HG02678 (cell line): ENCODE measurements around the gene MTG2.

ENCODE experiments used
- ATAC-seq: cut with Tn5 transposase; IDR thresholded peaks from one replicate; pipeline ENCODE4 v1.9.1; 2021; ENCODE audit warnings: mild to moderate bottlenecking, moderate library complexity; ENCODE audit not compliant: unreplicated experiment

Gene MTG2

DNA sequence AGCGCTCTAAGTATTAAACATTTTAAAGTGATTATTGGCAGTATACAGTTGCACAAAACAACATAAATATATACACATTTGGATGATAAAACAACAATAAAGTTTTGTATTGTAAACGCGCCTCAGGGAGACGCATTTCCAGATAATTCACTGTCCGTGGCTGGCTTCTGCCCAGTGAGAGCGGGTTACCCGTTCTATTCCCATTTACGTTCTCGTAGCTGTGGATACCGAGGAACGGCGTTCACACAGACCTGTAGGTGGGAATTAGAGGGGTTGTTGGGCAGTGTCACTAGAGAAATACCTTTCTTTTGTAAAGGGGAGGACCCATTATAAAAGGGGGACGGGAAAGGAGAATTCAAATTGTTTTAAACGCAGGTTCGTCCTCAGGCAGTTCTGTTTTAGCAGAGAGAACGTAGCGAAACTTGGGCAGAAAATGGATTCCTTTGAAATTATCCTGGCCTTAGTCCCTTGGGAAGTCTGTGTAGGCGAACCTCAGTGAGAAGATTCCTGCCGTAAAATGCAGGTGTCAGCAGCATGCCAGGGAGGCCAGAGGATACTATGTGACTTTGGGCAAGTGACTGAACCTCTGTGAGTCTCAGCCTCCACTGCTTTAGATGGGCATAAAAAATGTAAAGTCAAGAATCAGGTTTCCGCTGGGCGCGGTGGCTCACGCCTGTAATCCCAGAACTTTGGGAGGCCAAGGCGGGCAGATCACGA, 756 bp downstream of the MTG2 start:
- ATAC-seq: no peak

DNA sequence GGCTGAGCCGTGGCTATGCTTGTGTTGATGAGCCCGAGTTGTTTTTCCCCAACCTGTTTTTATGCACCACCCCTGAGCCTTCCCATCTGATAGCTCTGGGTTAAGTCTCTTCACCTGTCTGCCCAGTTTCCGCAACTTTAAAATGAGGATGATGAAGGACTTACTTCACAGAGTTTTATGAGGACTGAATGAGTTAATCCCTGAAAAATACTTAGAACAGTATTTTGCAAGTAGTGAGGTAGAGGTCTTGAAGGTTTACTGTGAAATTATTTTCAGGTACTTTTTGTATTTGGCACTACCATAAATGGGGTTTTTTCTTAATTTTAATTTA, 3.2 kb downstream of the MTG2 start:
- no peak for ATAC-seq

DNA sequence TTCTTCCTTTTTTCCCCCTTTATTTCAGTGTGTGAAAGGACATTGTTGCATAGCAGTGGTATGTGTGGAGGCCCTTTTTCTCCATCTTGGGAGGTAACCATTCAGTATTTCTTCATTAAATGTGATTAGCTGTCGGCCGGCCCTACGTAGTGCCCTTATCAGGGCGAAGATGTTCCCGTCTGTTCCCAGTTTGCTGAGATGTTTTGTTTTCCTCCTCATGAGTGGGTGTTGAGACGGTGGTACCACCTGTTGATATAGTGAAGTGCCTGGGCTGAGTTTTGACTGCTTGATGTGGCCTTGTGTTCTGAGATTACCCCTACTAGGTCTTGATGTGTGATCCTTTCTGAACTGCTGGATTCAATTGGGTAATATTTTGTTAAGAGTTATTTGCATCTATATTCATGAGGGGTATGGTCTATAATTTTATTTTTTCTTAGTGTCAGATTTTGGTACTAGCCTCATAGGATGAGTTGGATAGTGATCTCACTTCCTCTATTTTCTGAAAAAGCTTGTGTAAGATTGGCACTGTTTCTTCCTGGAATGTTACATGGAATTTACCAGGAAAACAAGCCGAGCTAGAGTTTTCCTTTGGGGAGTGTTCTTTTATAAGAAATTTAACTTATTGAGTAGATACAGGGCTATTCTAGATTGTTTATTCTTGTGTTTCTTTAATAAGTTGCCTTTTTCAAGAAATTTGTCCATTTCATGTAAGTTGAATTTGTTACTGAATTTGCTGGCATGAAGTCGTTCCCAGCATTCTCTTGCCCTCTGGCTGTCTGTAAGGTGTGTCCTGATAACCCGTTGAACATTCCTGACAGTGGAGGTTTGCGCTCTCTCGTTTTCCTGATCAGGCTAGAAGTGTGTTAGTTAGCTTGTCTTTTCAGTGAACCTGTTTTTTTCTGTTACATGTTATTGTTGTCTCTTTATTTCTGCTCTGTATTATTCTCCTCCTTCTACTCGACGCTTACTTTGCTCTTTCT, 4.3 kb downstream of the MTG2 start:
- ATAC-seq: no peak

DNA sequence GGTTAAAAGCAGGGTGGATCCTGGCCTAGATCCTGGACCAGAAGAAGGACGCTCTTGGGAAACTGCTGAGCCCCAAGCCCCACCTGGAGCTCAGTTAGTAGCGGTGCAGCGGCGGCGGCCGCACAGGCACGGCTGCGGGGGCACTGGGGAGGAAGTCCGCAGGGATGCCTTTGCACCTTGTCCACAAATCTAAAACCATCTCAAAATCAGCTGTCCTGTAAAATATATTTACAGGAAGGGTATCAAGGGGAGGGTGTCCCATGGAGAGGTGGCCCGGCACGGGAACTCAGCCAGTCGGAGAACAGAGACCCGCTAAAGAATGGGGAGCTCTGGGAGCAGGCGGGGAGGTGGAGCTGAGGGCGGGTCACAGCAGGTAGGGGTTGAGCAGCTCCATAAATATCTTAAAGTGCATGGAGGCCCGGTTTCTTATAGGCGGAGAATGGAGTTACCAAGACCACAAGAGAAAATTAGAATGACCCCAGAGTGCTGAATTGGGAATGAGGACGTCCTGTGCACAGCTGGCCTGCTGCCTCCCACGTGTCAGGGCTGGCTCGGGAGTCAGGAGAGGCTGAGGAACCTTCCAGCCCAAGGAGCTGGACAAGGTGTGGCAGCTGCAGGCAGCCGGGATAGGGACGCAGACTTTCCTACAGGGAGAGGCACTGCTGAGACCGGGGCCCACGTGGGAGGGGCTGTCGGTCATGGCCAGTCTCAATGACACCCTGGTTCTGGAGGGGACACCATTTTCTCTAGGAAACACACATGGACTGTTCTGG, 8.0 kb downstream of the MTG2 start:
- no peak for ATAC-seq

DNA sequence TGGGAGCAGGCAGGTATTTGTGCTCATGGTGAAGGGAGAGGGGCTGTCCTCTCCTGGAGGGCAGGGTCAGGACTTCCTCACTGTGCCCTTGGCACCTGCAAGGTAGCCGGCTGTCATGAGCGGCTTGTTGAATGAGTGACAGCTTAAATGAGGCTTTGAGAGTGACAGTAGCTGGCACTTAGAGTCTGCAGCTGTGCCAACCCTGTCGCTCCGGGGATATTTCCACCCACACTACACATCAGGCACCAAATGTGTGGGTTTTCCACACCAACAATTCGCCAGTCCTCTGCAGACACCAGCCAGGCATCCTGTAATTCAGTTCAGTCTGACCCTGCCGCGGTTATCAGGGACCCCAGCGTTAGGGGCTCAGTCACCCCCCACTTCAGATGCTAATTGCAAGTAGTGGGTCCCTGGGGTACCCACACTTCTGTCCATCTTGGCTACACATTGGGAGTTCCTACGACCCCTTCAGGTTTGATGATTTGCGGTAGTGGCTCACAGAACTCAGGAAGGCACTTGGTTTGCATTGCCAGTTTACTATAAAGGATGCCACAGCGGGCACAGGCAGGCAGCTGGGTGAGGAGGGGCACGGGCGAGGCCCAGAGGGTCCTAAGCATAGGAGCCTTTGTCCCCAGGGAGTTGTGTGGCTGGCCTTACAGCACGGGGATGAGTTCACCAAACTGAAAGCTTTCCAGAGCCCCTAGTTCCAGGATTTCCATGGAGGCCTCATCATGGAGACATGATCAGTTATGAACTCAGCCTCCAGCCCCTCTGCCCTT, 9.1 kb downstream of the MTG2 start:
- no peak for ATAC-seq

DNA sequence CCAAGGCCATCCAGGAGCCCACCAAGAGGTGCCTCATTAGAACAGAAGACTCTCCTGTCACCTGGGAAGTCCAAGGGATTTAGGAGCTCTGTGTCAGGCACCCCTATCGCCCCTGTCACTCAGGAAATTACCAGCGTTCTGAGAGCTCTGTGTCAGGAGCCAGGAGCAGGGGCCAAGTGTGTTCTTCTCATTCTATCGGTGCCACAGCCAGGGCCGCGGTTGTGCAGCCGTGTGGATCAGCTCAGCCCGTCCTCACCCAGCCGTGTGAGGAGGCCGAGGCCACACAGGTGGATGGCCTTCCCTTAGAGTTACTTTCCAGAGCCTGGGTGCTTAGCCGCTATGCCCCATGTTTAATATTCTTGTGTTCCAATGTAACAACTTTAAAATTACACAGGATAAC, 9.8 kb downstream of the MTG2 start:
- no peak for ATAC-seq

DNA sequence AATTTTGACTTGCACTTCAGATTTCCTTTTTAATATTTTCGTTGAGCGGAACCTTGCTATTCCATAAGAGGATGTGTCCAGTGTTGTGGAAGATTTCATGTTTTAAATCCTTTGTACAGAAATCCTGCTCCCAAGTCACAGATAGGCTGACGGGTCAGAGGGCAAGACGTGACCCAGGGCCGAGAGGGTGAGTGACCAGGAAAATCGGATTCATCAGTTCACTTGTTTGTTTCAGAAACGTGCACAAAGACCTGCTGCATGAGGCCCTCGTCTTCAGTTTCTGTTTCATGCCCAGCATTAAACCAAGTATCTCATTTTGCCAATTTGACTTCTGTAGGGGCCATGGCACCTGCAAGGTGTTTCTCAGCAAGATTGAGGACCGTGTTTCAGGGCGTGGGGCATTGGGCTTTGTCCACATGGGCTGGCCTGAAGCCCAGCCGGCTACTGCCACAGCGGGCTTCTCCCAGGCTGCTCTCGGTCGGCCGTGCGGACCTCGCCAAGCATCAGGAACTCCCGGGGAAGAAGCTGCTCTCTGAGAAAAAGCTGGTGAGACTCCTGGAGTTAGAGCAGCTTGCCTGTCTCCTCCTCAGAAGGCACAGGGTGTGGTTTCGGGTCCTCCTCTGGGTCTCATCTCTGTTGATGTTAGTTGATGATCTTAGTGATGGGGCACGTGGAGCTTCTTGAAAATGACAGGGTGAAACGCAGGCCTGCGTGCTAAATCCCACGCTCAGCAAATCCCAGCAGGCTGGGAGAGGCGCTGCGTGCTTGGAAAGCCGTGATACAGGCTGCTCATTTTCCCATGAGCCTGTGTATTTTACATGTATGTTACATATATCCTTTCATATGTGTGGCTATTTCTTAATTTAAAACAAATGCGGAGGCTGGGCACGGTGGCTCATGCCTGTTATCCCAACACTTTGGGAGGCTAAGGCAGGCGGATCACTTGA, 10.5 kb downstream of the MTG2 start:
- no peak for ATAC-seq

DNA sequence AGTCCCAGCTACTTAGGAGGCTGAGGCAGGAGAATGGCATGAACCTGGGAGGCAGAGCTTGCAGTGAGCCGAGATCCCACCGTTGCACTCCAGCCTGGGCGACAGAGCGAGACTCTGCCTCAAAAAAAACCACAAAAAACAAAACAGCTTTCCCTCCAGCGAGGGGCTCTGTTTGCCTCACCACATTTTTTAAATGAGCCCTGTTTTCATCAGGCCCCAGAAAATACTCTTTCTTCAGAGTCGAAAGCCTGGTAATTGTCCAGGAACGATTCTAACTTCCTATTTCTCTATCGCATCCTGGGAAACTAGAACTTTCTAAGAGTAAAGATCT, 12.2 kb downstream of the MTG2 start:
- ATAC-seq: no peak

DNA sequence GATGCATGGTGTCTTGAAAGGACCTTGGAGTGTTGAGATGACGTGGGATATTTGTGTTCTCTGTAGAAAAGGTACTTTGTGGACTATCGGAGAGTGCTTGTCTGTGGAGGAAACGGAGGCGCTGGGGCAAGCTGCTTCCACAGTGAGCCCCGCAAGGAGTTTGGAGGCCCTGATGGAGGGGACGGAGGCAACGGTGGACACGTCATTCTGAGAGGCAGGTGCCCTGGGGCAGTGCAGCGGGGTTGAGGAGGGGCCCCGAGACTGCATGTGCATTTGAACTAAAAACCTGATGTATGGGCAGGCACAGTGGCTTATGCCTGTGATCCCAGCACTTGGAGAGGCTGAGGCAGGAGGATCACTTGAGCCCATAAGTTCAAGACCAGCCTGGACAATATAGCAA, 12.9 kb downstream of the MTG2 start:
- ATAC-seq: no peak

DNA sequence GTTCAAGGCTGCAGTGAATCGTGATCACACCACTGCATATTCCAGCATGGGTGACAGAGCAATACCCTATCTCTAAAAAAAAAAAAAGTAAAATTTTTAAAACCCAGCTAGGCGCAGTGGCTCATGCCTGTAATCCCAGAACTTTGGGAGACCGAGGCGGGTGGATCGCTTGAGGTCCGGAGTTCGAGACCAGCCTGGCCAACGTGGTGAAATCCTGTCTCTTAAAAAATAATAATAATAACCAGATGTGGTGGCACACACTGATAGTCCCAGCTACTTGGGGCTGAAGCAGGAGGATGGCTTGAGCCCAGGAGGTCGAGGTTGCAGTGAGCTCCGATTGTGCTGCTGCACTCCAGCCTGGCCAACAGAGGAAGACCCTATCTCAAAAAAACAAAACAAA, 13.5 kb downstream of the MTG2 start:
- ATAC-seq: no peak

DNA sequence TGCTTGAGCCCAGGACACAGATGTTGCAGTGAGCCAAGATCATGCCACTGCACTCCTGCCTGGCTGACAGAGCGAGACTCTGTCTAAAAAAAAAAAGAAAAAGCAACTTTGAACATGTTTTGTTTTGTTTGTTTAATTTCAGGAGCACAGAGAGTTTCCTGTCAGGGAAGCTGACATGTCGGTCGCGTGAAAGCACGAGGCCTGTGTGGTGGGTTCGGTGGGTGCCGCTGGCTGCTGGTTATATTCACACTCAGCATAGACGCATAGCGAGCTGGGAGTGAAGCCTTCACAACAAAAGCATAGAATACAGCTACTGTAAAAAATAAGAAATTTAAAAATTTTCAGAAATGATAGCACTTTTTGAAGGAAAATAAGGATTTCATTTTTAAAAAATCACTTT, 14.5 kb downstream of the MTG2 start:
- ATAC-seq: no peak

DNA sequence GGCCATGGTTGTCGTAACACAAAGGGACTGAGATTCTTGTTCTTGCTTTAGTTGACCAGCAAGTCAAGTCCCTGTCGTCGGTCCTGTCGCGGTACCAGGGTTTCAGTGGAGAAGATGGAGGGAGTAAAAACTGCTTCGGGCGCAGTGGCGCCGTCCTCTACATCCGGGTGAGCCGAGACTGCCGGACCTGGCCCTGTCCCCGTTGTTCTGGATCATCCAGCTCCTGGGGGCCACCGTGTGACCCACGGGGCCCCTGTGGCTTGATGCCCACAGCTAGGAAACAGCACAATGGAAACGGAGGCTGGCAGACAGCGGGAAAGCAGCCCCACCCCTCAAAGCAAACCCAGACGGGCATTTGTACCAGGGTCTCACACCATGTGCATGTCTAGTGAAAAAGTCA, 15.0 kb downstream of the MTG2 start:
- ATAC-seq: no peak

DNA sequence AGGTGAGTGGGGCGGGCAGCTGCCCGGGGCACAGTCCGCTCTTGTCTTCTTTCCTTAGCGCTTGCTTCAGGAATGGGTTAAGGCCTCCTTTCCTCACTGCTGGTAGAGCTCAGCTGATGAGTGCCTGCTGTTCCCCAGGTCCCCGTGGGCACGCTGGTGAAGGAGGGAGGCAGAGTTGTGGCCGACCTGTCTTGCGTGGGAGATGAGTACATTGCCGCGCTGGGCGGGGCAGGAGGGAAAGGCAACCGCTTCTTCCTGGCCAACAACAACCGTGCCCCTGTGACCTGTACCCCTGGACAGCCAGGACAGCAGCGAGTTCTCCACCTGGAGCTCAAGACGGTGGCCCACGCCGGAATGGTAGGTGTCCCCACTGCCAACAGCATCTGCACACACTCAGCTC, 15.7 kb downstream of the MTG2 start:
- no peak for ATAC-seq

DNA sequence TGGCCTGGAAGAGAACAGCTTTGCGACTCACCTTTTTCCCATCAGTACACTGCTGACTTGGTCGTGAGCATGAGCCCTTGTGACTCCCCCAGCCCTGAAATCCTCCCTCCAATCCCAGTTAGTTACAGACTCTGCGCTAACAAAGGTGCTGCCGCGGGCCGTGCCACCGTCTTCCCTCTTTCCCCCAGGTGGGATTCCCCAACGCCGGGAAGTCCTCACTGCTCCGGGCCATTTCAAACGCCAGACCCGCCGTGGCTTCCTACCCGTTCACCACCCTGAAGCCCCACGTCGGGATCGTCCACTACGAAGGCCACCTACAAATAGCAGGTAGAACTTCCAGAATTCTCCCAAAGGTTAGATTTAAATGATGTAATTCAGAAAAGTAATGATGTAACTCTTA, 16.1 kb downstream of the MTG2 start:
- no peak for ATAC-seq

DNA sequence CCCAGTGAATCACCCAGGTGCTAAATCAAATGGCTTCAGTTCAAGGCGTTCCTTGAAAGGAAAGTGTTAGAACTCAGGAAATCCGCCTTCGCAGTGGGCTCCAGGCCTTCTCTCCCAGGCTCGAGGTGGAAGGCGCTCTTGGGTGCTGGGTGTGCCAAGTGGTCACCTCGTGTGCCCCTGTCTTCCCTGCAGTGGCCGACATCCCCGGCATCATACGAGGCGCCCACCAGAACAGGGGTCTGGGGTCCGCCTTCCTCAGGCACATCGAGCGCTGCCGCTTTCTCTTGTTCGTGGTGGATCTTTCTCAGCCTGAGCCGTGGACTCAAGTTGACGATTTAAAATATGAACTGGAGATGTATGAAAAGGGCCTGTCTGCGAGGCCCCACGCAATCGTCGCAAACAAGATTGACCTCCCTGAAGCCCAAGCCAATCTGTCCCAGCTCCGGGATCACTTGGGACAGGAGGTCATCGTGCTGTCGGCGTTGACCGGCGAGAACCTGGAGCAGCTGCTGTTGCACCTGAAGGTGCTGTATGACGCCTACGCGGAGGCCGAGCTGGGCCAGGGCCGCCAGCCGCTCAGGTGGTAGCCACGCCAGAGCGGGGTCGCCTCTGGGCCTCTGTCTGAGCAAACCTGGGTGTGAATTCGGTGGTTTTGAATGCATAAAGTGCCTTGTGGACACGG, 17.8 kb downstream of the MTG2 start:
- no peak for ATAC-seq

DNA sequence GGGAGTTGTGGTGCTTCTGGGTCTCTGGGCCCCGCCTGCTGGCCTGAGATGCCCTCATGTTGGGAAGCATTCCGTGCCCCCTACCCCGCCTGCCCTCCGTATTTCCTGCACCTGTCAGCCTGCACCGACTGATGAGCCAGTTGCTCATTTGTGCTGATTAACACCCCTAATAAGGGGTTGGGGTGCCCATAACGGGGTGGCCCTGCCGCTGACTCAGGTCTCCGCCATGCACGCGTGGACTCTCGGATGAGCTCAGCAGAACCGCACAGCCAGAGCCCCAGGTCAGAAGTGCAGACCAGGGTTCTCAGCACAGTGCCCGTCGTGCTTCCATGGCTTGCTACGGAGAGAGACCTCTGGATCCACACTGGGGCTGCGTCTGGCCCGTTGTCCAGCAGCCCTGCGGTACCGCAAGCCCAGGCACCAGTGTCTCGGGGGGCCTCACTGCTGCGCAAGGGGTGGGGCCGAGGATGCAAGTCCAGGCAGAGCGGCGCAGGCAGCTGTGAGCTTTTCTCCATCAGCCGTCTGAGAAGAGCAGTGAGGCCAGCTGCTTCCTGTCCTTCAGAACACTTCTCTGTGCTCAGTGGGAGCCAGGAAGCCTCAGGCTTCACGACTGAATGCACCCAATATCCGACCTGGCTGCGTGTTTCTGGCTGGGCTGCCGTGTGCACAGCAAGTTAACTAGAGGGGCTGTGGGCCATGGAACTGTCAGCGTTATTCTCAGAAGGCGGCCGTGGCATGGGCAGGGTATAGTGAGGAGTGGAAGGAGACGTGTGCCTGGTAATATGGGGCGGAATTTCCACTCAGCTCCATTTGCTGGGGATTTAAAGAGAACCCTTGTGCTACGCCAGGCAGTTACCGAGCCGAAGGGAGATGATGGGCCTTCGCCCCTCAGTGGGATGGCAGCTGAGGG, 18.6 kb downstream of the MTG2 start:
- no peak for ATAC-seq

DNA sequence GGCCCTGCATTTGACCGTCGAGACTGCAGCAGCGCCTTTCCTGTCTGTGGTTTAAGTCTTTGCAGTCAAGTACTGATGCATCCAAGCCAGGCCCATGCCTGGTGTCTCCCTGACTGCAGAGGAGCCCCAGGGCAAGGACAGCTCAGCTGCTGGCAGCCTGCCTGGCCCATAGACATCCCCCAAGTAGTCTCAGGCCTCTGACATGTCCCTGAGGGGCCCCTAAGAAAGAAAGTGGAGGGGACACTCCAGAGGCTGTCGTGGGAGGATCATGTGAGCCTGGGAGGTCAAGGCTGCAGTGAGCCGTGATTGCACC, 19.2 kb downstream of the MTG2 start:
- no peak for ATAC-seq

DNA sequence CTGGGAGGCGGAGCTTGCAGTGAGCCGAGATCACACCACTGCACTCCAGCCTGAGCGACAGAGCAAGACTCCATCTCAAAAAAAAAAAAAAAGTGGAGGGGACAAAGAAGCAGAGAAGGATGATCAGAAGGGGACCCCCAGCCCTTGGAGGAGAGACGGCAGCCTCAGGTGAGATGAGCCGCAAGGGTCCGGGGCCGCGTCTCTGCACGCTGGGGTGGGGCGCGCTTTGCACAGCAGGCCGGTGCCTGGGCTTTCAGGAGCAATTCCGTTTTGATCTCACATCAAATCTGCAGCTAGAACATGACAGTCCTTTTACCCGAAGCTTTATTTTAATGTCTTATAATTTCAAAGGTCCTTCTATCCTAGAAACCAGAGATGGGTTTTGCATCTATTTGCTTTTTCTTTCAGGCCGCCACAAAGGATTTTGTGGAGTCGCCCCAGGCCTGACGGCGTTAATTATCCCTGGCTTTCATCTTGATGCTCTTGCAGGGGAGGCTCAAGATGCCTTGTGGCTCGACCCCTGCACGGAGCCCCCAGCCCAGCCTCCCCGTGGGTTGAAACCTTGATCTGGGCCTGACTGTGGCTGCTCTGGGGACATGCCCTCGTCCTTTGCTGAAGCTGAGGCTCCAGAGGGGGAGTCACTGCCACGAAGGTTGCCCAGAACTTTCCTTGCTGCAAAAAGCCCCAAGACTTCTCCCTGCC, 20.0 kb downstream of the MTG2 start:
- no peak for ATAC-seq
